Forelimb muscle (tissue), 1 donor: Measurements from ENCODE around the gene IMMP2L. TPM values are rescaled to one million over a fixed set of nuclear protein-coding genes. Genes with fewer than 3 reads are reported as not detected.
"Not testable (repeated sequence)": the region's sequence is repeated elsewhere in the genome, so short reads cannot be mapped to it uniquely, and the experiment has no call there.

Experiments used
- DNase-seq: peaks from one replicate; pipeline ENCODE4 v3.0.0-alpha.2; 2013; ENCODE audit warnings: low read depth
- polyA plus RNA-seq: library from polyadenylated mRNA; unstranded; fragments of 120-200 nt; gene quantifications from one replicate; pipeline ENCODE4 v1.2.1, GENCODE V29; 2013; ENCODE audit not compliant: insufficient read length

IMMP2L gene
- polyA plus RNA-seq, 1 donor, result 15.3 TPM

DNA sequence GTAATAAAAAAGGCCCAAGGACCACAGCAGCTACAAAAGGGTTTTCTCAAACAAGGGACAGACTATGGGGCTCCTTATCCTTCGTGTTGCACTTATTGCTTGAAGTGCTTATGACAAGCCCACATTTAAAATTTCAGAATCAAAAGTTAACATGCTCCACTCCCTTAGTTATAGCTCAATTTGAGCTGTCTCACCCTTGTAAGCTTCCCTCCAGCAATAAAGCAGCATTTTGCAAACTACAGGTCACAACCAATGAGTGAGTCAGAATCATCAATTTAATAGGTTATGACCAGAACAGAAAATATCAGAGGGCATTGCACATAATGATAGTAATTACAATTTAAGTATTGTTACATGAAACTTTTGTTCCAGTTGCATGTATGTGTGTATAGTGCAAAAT lies 53.0 kb downstream of the IMMP2L start:
- DNase-seq, result no peak

DNA sequence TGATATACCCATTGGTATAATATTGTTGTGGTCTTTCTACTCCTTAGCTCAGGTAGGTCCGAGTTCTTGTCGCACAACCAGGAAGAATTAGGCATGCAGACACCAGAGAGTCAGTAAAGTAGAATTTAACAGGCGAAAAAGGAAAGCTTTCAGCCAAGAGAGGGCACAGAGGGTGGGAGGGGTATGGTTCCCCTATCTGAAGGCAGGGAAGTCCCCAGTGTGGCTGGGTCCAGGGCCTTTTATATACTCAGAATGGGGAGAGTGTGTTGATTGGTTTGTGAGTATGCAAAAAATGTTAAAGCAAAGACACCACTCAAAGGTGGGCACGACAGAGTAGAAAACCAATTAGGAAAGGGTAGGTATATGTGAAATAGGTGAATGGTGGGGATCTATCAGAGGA lies 53.9 kb downstream of the IMMP2L start:
- DNase-seq, result no peak

DNA sequence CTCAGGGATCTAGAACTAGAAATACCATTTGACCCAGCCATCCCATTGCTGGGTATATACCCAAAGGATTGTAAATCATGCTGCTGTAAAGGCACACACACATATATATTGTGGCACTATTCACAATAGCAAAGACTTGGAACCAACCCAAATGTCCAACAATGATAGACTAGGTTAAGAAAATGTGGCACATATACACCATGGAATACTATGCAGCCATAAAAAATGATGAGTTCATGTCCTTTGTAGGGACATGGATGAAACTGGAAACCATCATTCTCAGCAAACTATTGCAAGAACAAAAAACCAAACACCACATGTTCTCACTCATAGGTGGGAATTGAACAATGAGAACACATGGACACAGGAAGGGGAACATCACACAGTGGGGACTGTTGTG lies 56.9 kb downstream of the IMMP2L start:
- not testable (repeated sequence) for DNase-seq

DNA sequence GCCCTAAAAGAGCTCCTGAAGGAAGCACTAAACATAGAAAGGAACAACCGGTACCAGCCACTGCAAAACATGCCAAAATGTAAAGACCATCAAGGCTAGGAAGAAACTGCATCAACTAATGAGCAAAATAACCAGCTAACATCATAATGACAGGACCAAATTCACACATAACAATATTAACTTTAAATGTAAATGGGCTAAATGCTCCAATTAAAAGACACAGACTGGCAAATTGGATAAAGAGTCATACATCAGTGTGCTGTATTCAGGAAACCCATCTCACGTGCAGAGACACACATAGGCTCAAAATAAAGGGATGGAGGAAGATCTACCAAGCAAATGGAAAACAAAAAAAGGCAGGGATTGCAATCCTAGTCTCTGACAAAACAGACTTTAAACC lies 60.5 kb downstream of the IMMP2L start:
- DNase-seq, result not testable (repeated sequence)

DNA sequence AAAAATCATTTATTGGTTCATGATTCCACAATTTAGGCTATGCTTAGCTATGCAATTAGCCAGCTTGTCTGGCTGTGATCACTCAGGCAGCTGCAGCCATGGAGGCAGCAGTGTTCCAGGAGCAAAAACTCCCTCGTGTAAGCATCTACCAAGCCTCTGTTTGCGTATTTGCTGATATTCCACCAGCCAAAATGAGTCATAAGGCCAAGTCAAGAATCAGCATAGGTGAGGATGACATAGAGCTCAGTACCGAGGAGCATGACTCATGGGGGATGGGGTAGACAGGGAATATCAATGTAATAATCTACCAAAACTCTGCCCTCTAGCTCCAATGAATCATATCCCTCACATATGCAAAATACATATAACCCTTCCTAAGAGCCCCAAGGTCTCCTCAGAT lies 63.3 kb downstream of the IMMP2L start:
- no peak for DNase-seq

DNA sequence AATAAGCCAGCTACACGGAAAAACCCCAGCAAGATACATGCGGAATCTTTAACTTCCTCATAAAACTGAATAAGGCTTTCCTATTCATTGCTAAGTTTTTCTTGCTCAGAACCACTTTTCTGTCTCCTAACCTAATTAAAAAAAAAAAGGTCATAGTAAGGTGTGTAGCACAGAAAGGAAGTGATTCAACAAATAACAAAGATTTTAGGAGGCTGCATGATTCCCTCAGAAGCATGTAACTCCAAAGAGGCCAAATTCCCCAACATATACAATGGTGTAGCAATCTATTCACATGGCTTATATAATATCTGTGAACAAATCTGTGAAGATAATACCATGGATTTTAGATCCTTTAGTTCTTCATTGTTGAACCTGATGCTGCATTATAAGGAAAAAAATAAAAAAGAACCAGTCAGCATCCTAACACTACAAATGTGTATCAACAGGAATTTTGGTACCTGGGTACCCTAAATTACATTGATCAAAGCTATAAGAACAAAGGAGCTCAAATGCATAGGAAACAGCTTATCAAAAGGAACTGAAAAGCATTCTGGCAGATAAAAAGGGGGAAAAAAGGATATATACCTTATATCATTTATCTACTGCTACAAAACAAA lies 63.8 kb downstream of the IMMP2L start:
- DNase-seq, result no peak

DNA sequence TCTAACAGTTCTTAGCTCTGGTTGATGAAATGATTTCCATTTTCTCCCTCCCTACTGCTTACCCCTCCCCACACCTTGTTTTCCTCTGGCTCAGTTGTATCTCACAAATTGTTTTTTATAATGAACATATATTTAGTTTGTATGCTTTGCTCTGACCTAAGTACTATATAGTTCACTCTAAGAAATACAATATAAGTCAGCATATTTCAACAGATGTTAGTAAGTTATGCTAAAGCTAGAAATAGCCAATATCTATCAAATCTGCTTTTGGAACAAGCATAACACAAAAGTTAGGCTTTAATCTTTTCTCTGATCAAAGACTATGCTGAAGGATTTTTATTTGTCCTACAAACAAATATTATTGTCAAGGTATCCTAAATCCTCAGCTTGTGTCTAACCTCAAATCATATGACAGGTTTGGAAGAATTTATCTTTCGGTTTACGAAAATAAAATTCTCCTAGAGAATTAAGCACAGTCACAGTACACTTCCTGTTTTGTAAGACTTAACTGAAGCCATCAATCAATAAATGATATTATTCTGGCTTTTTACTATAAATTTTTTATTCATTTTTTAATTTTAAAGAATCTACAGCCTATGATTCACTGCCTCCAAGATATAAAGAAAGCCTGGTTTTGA lies 67.0 kb downstream of the IMMP2L start:
- DNase-seq, result no peak

DNA sequence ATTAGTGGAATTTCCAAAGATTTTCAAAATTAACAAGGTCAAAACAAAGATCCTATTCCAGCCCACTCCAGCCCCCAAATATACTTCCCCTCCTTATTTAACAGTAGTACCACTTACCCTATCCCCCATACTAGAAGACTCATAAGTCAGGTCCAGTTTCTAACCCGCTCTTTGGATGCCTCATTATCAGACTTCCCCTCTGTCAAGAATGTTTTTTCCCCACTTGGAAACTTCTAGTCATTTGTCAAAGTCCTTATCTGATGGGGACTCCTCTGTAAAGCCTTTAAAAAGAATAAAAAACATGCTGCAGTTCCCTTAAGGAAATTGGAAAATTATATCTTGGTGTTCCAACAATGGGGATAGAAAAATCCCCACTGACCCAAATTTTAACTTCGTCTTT lies 70.1 kb downstream of the IMMP2L start:
- DNase-seq, result no peak

DNA sequence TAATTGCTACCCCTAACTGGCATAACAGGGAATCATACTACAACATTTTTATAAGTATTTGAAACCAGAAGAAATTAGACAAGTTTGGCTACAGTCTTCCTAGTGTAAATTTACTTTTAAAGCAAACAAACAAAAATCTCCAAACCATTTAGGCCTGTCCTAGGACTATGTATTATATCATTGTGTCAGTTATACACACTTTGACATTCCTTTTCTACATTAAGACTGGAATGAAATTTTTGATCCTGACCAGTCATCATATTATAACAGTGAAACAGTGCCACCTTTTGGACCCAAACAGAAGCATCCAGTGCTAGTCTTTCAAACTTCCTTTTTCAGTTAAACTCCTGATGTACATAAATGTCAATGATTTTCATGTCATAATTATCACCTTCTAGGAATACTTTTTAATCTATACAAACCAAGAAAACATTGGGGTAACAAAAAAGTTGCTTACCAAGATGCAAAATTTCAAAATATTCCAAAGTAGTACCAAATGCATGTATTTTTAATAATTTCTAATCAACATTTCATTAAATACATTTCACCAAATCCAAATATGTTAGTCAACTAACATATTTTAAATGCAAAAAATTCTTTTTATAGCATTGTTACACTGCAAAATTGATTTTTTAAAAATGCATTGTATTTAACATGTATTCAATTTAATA lies 75.7 kb downstream of the IMMP2L start:
- DNase-seq, result peak; percentile 38

DNA sequence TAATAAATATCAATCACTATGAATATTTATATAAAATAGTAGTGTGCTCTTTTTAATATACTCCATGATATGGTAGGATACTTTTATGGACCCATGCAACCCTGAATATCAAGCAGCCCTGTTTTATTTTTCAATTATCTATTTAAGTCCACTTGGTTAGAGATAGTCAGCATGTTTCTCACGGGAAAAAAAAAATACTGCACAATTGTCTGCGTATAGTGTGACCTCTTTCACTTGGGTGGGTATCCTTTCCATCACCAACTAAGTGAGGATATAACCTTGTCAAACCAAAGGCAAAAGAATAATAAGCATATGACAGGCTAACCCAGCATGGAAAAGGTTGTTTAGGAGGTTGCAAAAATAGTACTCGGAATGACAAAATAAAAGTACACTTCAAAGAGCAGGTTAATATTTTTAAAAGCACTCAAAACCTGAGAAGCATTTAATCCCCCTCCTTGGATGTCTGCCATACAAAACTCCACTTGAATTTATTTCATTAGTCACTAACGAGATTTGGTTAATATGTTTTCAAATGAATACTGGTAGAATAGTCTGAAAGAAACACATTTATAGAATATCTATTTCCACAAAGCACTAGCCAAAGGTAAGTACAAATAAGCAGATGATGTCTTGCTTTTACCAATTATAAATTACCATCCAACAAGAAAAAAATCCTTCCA lies 76.5 kb downstream of the IMMP2L start:
- DNase-seq, result no peak

DNA sequence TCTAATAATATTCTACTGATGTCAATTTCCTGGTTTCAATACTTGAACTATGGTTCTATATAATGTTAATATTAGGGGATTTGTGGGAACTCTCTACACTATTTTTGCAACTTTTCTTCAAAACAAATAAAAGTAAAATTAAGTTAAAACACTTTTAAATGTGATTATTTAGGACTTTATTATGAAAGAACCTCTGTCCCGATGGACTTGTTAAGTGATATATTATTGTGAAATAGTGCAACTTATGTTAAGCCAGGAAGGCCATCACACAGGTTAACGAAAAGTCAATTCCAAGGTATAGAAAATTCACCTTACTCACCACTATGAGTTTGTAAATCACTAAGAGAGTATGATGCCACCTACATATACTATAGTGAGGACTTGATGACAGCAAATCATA lies 79.2 kb downstream of the IMMP2L start:
- no peak for DNase-seq

DNA sequence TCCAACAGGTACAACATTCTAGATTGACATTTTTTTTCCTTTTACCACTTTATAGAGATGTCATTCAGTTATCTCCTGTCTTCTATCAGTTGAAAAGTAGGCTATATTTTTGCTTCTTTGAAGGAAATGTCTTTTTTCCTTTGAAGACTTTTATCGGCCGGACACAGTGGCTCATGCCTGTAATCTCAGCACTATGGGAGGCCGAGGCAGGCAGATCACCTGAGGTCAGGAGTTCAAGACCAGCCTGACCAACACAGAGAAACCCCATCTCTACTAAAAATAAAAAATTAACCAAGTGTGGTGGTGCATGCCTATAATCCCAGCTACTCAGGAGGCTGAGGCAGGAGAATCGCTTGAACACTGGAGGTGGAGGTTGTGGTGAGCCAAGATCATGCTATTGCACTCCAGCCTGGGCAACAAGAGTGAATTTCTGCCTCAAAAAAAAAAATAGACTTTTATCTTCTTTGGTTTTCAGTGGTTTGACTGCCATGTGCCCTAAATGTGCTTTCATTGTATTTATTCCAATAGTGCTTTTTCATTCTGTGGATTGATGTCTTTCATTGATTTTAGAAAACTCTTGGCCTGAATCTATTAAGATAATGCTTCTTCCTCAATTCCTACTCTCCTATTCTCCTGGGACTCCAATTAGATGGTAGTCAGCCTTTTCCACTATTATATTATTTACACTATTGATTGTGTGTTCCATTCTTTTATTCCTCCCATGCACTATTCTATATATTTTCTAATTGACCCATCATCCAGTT lies 84.6 kb downstream of the IMMP2L start:
- no peak for DNase-seq

DNA sequence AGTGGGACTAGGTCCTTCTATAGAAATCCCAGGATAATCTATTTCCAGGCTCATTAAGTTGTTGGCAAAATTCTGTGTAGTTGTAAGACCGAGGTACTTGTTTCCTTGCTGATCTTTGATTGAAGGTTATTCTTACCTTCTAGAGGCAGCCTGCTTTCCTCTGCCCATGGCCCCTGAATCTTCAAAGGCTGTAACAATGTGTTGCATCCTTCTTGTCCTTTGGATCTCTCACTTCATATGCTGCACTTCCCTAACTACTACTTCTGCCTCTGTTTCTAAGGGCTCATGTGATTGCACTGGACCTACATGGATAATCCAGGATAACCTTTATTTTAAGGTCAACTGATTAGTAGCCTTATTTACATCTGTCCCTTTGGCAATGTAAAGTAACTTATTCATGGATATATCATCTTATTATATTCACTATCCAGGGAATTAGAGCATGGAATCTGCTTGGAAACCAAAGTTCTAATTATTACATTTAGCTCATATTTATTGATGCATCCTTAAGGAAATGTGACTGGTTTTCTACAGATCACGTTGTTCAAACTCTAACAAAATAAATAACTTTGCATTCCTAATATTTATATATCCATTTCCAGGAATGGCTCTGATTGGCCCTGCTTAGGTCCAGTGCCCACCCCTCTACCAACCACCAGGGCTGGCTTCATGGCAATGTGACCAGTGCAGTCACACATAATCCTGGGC lies 85.6 kb downstream of the IMMP2L start:
- no peak for DNase-seq

DNA sequence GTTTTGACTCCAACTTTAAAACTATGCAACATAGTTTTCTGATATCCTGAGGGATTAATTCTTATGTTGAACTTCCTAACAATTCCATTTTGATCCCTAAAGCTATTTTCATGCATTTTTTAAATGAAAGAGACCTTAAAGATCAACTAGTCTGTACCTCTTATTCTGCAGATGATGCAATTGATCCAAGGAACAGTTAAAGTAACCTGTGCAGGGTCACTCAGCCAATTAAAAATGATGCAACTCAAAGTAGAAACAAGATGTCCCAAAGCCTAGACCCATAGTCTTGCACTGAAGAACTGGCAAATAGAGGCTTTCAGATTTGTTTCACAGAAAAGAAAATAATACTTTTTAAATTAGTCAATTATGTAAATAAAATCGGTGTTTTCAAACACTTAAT lies 86.3 kb downstream of the IMMP2L start:
- DNase-seq, result no peak

DNA sequence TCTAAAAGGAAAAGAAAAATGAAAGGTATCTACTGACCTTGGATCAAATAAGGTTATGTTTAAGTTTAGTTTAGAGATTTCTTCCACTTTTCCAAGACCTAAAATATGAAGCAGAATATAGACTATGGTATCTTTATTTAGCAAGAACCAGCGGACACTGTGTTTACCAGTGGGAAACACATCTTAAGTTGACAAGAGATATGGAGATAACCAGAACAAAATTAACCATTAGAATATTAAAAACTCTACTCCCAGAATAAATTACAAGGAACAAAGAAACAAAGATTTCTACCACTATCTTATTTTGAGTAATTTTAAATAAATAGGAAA lies 86.9 kb downstream of the IMMP2L start:
- no peak for DNase-seq

DNA sequence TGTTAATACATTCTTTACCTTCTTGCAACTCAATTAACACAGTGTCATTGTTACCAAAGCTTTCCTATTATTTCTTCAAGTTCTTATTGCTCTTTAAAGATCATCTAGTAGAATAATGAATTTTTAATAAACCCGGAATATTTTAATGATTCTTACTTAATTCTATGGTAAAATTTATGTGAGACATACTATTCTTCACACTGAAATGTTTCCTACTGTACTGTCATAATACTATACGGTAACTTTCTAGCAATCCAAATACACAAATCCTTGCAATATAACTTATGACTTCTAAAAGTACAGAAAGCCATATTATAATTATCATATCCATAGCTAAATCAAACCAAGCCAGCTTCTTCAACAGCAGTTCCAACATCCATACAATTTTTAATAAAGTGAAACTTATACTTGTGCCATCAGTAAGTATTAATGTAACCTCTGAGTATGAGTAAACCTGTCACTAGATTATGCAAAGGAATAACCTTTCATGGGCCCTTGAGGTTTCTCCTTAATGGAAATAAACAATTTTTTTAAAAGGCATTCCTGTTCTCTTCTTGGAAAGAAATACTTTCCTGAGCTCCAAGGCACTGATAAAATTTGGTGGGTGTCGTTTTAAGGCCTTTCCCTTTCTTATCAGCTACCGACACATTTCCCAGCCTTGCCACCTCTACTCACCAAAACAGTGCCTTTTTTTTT lies 87.4 kb downstream of the IMMP2L start:
- DNase-seq, result no peak

DNA sequence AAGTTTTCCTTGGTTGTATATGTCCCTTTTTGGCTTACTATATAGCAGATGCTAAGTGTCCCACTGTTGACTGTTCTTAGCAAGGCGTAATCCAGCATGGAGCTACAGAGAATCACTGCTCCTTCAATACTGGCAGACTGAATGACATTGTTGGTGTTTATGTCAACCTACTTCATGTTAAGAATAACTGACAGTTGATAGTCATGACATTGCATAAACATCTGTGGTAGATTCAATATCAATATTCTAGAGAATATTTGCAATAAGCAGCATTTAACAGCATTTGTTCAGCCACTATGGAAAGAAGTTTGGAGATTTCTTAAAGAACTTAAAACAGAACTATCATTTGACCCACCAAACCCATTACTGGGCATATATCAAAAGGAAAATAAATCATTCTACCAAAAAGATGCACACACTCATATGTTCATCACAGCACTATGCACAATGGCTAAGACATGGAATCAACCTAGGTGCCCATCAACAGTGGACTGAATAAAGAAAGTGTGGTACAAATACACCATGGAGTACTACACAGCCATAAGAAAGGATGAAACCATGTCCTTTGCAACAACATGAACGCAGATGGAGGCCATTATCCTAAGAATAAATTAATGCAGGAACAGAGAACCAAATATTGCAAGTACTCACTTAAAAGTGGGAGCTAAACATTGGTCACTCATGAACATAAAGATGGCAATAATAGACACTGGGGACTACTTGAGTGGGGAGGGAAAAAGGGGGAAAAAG lies 88.7 kb downstream of the IMMP2L start:
- no peak for DNase-seq

DNA sequence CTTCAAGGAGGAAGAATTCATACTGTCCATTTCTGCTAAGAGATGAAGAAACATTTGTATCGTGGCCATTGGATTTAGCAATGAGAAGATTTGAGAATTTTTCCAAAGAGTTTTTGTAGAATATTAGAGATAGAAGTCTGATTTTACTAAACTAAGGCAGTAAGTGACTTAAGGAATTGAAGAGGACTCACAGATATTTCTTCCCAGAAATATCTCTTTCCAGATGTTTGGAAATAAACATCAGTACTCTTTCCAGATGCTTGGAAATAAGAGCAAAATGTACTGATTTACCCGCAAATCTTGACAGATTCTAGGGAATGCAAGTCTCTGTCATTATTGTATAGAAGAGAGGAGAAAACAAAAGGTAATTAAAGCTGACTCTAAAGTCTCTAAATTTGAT lies 91.3 kb downstream of the IMMP2L start:
- peak; percentile 22 for DNase-seq

DNA sequence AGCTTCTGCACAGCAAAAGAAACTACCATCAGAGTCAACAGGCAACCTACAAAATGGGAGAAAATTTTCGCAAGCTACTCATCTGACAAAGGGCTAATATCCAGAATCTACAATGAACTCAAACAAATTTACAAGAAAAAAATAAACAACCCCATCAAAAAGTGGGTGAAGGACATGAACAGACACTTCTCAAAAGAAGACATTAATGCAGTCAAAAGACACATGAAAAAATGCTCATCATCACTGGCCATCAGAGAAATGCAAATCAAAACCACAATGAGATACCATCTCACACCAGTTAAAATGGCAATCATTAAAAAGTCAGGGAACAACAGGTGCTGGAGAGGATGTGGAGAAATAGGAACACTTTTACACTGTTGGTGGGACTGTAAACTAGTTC lies 92.4 kb downstream of the IMMP2L start:
- not testable (repeated sequence) for DNase-seq

DNA sequence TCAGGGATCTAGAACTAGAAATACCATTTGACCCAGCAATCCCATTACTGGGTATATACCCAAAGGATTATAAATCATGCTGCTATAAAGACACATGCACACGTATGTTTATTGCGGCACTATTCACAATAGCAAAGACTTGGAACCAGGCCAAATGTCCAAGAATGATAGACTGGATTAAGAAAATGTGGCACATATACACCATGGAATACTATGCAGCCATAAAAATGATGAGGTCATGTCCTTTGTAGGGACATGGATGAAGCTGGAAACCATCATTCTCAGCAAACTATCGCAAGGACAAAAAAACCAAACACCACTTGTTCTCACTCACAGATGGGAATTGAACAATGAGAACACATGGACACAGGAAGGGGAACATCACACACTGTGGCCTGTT lies 96.5 kb downstream of the IMMP2L start:
- not testable (repeated sequence) for DNase-seq
